SK-N-SH treated with all-trans-retinoic acid at 6 μM for 48 hours (cell line): ENCODE results near the gene ACER1.

Source experiments
- ATAC-seq: fragments of 200-7000 bp; cut with Tn5 transposase; 3 replicates; pipeline ENCODE4 v1.9.1; 2020; ENCODE audit warnings: mild to moderate bottlenecking, moderate library complexity
- ARNTL ChIP-seq: fragments of 450-650 bp; formaldehyde crosslinking; IDR thresholded peaks from 2 replicates; pipeline ENCODE4 v1.5.0; 2020; ENCODE audit warnings: low read depth, mild to moderate bottlenecking, moderate library complexity, borderline replicate concordance
- BACH2 ChIP-seq: fragments of 250-450 bp; sonication (Bioruptor Pico); IDR thresholded peaks from 2 replicates; pipeline ENCODE4 v1.9.0; 2021; ENCODE audit warnings: mild to moderate bottlenecking, borderline replicate concordance
- CSDC2 ChIP-seq: fragments of 250-450 bp; sonication (Bioruptor Pico); IDR thresholded peaks from 2 replicates; pipeline ENCODE4 v1.5.0; 2020; ENCODE audit warnings: mild to moderate bottlenecking, moderate library complexity
- ESRRG ChIP-seq: fragments of 250-450 bp; sonication (Bioruptor Pico); IDR thresholded peaks from 2 replicates; pipeline ENCODE4 v1.6.1; 2021; ENCODE audit warnings: mild to moderate bottlenecking
- GLIS3 ChIP-seq: fragments of 250-450 bp; sonication (Bioruptor Pico); IDR thresholded peaks from 2 replicates; pipeline ENCODE4 v1.5.0; 2020; ENCODE audit warnings: mild to moderate bottlenecking, moderate library complexity
- OSR1 ChIP-seq: fragments of 250-450 bp; sonication (Bioruptor Pico); IDR thresholded peaks from 2 replicates; pipeline ENCODE4 v1.8.0; 2022; ENCODE audit warnings: moderate library complexity, mild to moderate bottlenecking, inconsistent platforms
- PPARA ChIP-seq: fragments of 250-450 bp; sonication (Bioruptor Pico); IDR thresholded peaks from 2 replicates; pipeline ENCODE4 v1.5.0; 2020; ENCODE audit warnings: mild to moderate bottlenecking, borderline replicate concordance
- RARB ChIP-seq: fragments of 250-450 bp; sonication (Bioruptor Pico); IDR thresholded peaks from 2 replicates; pipeline ENCODE4 v1.8.0; 2021; ENCODE audit warnings: mild to moderate bottlenecking, moderate library complexity
- SNAI2 ChIP-seq: fragments of 250-450 bp; sonication (Bioruptor Pico); IDR thresholded peaks from 2 replicates; pipeline ENCODE4 v1.5.0; 2020; ENCODE audit warnings: mild to moderate bottlenecking, moderate library complexity
- TCF4 ChIP-seq: fragments of 250-450 bp; sonication (Bioruptor Pico); IDR thresholded peaks from 2 replicates; pipeline ENCODE4 v1.8.0; 2021; ENCODE audit warnings: mild to moderate bottlenecking, moderate library complexity, borderline replicate concordance
- TOX ChIP-seq: fragments of 250-450 bp; sonication (Bioruptor Pico); IDR thresholded peaks from 2 replicates; pipeline ENCODE4 v1.8.0; 2021; ENCODE audit warnings: mild to moderate bottlenecking, moderate library complexity, borderline replicate concordance
- ZC3H10 ChIP-seq: fragments of 250-450 bp; sonication (Bioruptor Pico); IDR thresholded peaks from 2 replicates; pipeline ENCODE4 v1.5.1; 2021; ENCODE audit warnings: mild to moderate bottlenecking, moderate library complexity
- ZFP3 ChIP-seq: fragments of 250-450 bp; sonication (Bioruptor Pico); IDR thresholded peaks from 2 replicates; pipeline ENCODE4 v1.5.0; 2020; ENCODE audit warnings: mild to moderate bottlenecking, moderate library complexity
- ZFP30 ChIP-seq: fragments of 450-650 bp; formaldehyde crosslinking; IDR thresholded peaks from 2 replicates; pipeline ENCODE4 v1.5.0; 2022; ENCODE audit warnings: mild to moderate bottlenecking, moderate library complexity
- ZNF565 ChIP-seq: fragments of 450-650 bp; formaldehyde crosslinking; conservative IDR thresholded peaks from 2 replicates; pipeline ENCODE4 v1.5.0; 2020; ENCODE audit warnings: low read depth, mild to moderate bottlenecking, moderate library complexity
- ZNF8 ChIP-seq: fragments of 450-650 bp; formaldehyde crosslinking; IDR thresholded peaks from 2 replicates; pipeline ENCODE4 v1.5.0; 2020; ENCODE audit warnings: mild to moderate bottlenecking, moderate library complexity
- TF ChIP-seq, protein P1 (sequence below): fragments of 250-450 bp; sonication (Bioruptor Pico); IDR thresholded peaks from 2 replicates; pipeline ENCODE4 v1.5.1; 2020; ENCODE audit warnings: low read depth, mild to moderate bottlenecking, moderate library complexity
- TF ChIP-seq, protein P2 (sequence below): fragments of 250-450 bp; sonication (Bioruptor Pico); IDR thresholded peaks from 2 replicates; pipeline ENCODE4 v1.8.0; 2020; ENCODE audit warnings: mild to moderate bottlenecking, moderate library complexity, borderline replicate concordance
- TF ChIP-seq, protein P3 (sequence below): fragments of 250-450 bp; sonication (Bioruptor Pico); IDR thresholded peaks from 2 replicates; pipeline ENCODE4 v1.8.0; 2021; ENCODE audit warnings: low read depth, mild to moderate bottlenecking, moderate library complexity, borderline replicate concordance
- TF ChIP-seq, protein P4 (sequence below): fragments of 250-450 bp; sonication (Bioruptor Pico); IDR thresholded peaks from 2 replicates; pipeline ENCODE4 v1.5.1; 2021; ENCODE audit warnings: mild to moderate bottlenecking, moderate library complexity
- TF ChIP-seq, protein P5 (sequence below): fragments of 250-450 bp; sonication (Bioruptor Pico); IDR thresholded peaks from 2 replicates; pipeline ENCODE4 v1.5.0; 2020; ENCODE audit warnings: mild to moderate bottlenecking, moderate library complexity

ACER1 gene

DNA sequence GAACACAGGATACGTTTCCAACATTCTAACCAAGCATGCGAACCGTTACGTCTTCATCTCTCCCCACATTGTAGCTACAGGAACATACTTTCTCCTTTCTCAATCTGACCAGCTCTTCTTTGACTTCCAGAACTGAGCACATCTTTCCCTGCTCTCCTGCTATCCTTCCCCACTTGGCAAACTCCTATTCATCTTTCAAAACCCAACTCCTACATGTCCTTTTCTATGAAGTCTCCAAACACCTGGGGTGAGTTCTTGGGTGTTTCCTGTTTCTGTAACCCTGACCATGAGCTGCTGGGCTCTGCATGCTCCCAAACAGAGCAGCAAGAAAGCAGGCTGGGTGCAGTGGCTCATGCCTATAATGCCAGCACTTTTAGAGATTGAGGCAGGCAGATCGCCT is 6.6 kb downstream of the ACER1 start:
- TF ChIP-seq BACH2 (CRISPR knock-in tag) (no peak), ZFP3 (CRISPR knock-in tag) (peak; percentile 94)
- TF ChIP-seq, all 23 proteins: peak for 1
- no peak for ATAC-seq

DNA sequence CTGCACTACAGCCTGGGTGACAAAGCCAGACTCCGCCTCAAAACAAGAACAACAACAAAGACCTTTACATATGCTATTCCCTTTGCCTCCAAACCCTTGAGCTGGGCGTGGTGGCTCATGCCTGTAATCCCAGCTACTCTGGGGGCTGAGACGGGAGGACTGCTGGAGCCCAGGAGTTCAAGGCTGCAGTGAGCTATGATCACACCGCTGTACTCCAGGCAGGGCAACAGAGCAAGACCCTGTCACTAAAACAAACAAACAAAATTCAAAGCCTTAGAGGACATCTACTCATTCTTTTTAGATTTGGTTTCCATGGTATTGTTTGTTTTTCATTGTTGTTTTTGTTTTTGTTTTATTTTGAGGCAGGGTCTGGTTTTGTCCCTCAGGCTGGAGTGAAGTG is 7.8 kb downstream of the ACER1 start:
- no peak for ATAC-seq
- TF ChIP-seq ZFP3 (CRISPR knock-in tag) (no peak), ESRRG (no peak), ZFP30 (no peak), CSDC2 (CRISPR knock-in tag) (no peak), GLIS3 (no peak), OSR1 (no peak), TOX (CRISPR knock-in tag) (no peak), ZNF565 (CRISPR knock-in tag) (no peak), PPARA (CRISPR knock-in tag) (no peak), ZC3H10 (CRISPR knock-in tag) (no peak), SNAI2 (no peak), BACH2 (CRISPR knock-in tag) (no peak), TCF4 (CRISPR knock-in tag) (no peak), RARB (no peak)
- TF ChIP-seq, protein P1, sequence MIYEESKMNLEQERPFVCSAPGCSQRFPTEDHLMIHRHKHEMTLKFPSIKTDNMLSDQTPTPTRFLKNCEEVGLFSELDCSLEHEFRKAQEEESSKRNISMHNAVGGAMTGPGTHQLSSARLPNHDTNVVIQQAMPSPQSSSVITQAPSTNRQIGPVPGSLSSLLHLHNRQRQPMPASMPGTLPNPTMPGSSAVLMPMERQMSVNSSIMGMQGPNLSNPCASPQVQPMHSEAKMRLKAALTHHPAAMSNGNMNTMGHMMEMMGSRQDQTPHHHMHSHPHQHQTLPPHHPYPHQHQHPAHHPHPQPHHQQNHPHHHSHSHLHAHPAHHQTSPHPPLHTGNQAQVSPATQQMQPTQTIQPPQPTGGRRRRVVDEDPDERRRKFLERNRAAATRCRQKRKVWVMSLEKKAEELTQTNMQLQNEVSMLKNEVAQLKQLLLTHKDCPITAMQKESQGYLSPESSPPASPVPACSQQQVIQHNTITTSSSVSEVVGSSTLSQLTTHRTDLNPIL (CRISPR knock-in tag), result no peak
- TF ChIP-seq, protein P2, sequence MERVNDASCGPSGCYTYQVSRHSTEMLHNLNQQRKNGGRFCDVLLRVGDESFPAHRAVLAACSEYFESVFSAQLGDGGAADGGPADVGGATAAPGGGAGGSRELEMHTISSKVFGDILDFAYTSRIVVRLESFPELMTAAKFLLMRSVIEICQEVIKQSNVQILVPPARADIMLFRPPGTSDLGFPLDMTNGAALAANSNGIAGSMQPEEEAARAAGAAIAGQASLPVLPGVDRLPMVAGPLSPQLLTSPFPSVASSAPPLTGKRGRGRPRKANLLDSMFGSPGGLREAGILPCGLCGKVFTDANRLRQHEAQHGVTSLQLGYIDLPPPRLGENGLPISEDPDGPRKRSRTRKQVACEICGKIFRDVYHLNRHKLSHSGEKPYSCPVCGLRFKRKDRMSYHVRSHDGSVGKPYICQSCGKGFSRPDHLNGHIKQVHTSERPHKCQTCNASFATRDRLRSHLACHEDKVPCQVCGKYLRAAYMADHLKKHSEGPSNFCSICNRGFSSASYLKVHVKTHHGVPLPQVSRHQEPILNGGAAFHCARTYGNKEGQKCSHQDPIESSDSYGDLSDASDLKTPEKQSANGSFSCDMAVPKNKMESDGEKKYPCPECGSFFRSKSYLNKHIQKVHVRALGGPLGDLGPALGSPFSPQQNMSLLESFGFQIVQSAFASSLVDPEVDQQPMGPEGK, result no peak
- TF ChIP-seq, protein P3, sequence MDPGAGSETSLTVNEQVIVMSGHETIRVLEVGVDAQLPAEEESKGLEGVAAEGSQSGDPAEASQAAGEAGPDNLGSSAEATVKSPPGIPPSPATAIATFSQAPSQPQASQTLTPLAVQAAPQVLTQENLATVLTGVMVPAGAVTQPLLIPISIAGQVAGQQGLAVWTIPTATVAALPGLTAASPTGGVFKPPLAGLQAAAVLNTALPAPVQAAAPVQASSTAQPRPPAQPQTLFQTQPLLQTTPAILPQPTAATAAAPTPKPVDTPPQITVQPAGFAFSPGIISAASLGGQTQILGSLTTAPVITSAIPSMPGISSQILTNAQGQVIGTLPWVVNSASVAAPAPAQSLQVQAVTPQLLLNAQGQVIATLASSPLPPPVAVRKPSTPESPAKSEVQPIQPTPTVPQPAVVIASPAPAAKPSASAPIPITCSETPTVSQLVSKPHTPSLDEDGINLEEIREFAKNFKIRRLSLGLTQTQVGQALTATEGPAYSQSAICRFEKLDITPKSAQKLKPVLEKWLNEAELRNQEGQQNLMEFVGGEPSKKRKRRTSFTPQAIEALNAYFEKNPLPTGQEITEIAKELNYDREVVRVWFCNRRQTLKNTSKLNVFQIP (CRISPR knock-in tag), result no peak
- TF ChIP-seq, protein P4, sequence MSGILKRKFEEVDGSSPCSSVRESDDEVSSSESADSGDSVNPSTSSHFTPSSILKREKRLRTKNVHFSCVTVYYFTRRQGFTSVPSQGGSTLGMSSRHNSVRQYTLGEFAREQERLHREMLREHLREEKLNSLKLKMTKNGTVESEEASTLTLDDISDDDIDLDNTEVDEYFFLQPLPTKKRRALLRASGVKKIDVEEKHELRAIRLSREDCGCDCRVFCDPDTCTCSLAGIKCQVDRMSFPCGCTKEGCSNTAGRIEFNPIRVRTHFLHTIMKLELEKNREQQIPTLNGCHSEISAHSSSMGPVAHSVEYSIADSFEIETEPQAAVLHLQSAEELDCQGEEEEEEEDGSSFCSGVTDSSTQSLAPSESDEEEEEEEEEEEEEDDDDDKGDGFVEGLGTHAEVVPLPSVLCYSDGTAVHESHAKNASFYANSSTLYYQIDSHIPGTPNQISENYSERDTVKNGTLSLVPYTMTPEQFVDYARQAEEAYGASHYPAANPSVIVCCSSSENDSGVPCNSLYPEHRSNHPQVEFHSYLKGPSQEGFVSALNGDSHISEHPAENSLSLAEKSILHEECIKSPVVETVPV (CRISPR knock-in tag), result no peak
- TF ChIP-seq, protein P5, sequence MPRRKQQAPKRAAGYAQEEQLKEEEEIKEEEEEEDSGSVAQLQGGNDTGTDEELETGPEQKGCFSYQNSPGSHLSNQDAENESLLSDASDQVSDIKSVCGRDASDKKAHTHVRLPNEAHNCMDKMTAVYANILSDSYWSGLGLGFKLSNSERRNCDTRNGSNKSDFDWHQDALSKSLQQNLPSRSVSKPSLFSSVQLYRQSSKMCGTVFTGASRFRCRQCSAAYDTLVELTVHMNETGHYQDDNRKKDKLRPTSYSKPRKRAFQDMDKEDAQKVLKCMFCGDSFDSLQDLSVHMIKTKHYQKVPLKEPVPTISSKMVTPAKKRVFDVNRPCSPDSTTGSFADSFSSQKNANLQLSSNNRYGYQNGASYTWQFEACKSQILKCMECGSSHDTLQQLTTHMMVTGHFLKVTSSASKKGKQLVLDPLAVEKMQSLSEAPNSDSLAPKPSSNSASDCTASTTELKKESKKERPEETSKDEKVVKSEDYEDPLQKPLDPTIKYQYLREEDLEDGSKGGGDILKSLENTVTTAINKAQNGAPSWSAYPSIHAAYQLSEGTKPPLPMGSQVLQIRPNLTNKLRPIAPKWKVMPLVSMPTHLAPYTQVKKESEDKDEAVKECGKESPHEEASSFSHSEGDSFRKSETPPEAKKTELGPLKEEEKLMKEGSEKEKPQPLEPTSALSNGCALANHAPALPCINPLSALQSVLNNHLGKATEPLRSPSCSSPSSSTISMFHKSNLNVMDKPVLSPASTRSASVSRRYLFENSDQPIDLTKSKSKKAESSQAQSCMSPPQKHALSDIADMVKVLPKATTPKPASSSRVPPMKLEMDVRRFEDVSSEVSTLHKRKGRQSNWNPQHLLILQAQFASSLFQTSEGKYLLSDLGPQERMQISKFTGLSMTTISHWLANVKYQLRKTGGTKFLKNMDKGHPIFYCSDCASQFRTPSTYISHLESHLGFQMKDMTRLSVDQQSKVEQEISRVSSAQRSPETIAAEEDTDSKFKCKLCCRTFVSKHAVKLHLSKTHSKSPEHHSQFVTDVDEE (CRISPR knock-in tag), result no peak

DNA sequence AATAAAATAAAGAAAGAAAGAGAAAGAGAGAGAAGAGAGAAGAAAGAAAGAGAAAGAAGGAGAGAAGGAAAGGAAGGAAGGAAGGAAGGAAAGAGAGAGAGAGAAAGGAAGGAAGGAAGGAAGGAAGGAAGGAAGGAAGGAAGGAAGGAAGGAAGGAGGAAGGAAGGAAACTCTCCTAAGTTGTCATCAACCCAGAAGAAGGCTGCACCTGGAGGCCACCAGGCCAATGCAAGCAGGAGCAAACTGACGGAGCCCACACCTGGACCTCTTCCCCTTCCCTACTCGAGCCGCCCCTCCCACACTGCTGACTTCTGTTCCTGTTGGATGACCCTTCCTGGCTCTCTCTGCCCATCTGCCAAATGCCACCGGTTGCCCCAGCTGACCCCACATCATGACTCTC is 8.7 kb downstream of the ACER1 start:
- no peak for TF ChIP-seq ZFP30
- no peak for TF ChIP-seq TOX (CRISPR knock-in tag)
- TF ChIP-seq, protein P1 (CRISPR knock-in tag), result no peak
- TF ChIP-seq ARNTL (CRISPR knock-in tag), result no peak
- no peak for TF ChIP-seq ZNF8
- TF ChIP-seq CSDC2 (CRISPR knock-in tag), result no peak
- no peak for TF ChIP-seq TCF4 (CRISPR knock-in tag)
- TF ChIP-seq PPARA (CRISPR knock-in tag), result no peak
- no peak for TF ChIP-seq ZC3H10 (CRISPR knock-in tag)
- TF ChIP-seq, protein P4 (CRISPR knock-in tag), result no peak
- no peak for TF ChIP-seq ZFP3 (CRISPR knock-in tag)
- no peak for TF ChIP-seq OSR1
- TF ChIP-seq SNAI2, result no peak
- TF ChIP-seq GLIS3, result no peak
- TF ChIP-seq ZNF565 (CRISPR knock-in tag), result no peak
- TF ChIP-seq BACH2 (CRISPR knock-in tag), result no peak
- TF ChIP-seq ESRRG, result no peak
- TF ChIP-seq RARB, result no peak
- TF ChIP-seq, protein P2, result no peak
- ATAC-seq, result no peak
